Liver (tissue), 9 donors: ENCODE measurements around the gene ITLN1. TPM values are rescaled to one million over a fixed set of nuclear protein-coding genes. Genes with fewer than 3 reads are reported as not detected.

Experiments used
- DNase-seq: peaks from one replicate; pipeline ENCODE4 v3.0.0-alpha.2; 2017; ENCODE audit warnings: low spot score
- H3K27ac ChIP-seq, 2 donors: one replicate each; pipeline ENCODE4 v1.7.0; 2013; ENCODE audit warnings: inconsistent platforms in 2 of 2, low read length in 2 of 2, control low read depth in 1 of 2, low read depth in 1 of 2, mild to moderate bottlenecking in 1 of 2
- H3K27me3 ChIP-seq, 4 donors: one replicate each; pipeline versions ENCODE4 v1.6.1 to v1.7.0; 2013; ENCODE audit warnings: low read length in 3 of 4, inconsistent platforms in 1 of 4, mild to moderate bottlenecking in 1 of 4, moderate library complexity in 1 of 4; ENCODE audit not compliant: control insufficient read depth in 4 of 4, insufficient read depth in 4 of 4
- H3K36me3 ChIP-seq, 4 donors: one replicate each; pipeline versions ENCODE4 v1.6.1 to v1.7.0; 2013; ENCODE audit warnings: low read length in 3 of 4, mild to moderate bottlenecking in 3 of 4, low read depth in 1 of 4, moderate library complexity in 1 of 4; ENCODE audit not compliant: control insufficient read depth in 4 of 4, insufficient read depth in 3 of 4
- H3K4me1 ChIP-seq, 4 donors: one replicate each; pipeline versions ENCODE4 v1.6.1 to v1.7.0; 2013; ENCODE audit warnings: low read length in 3 of 4, mild to moderate bottlenecking in 3 of 4, moderate library complexity in 1 of 4; ENCODE audit not compliant: control insufficient read depth in 4 of 4, insufficient read depth in 4 of 4
- H3K4me3 ChIP-seq, 3 donors: one replicate each; pipeline versions ENCODE4 v1.6.1 to v1.7.0; 2013; ENCODE audit warnings: low read length in 3 of 3, control low read depth in 1 of 3, low read depth in 1 of 3, mild to moderate bottlenecking in 1 of 3
- H3K9ac ChIP-seq, 2 donors: one replicate each; pipeline ENCODE4 v1.7.0; 2013; ENCODE audit warnings: low read length in 2 of 2, mild to moderate bottlenecking in 2 of 2, moderate library complexity in 2 of 2, control low read depth in 1 of 2, low read depth in 1 of 2
- H3K9me3 ChIP-seq, 4 donors: one replicate each; pipeline versions ENCODE4 v1.6.1 to v1.7.0; 2013; ENCODE audit warnings: low read length in 3 of 4; ENCODE audit not compliant: control insufficient read depth in 4 of 4
- ATF3 ChIP-seq: IDR thresholded peaks from 2 replicates; pipeline ENCODE4 v1.6.1; 2016; ENCODE audit warnings: antibody characterized with exemption
- CTCF ChIP-seq: fragments of 150-350 bp; IDR thresholded peaks from 2 replicates; pipeline ENCODE4 v1.5.1; 2017; ENCODE audit warnings: improper control_type of control experiment, low read depth, low read length; ENCODE audit not compliant: missing input control
- EGR1 ChIP-seq, 2 donors: IDR thresholded peaks; 2 replicates each; pipeline ENCODE4 v1.6.1; 2016 to 2018; ENCODE audit warnings: antibody characterized with exemption in 2 of 2, low read depth in 2 of 2
- FOXA1 ChIP-seq: IDR thresholded peaks from 2 replicates; pipeline ENCODE4 v1.6.1; 2016; ENCODE audit warnings: antibody characterized with exemption
- FOXA2 ChIP-seq: IDR thresholded peaks from 2 replicates; pipeline ENCODE4 v1.6.1; 2016; ENCODE audit warnings: antibody characterized with exemption
- GABPA ChIP-seq, 2 donors: IDR thresholded peaks in 1 of 2; conservative IDR thresholded peaks in 1 of 2; 2 replicates each; pipeline ENCODE4 v1.6.1; 2016; ENCODE audit warnings: antibody characterized with exemption in 2 of 2, mild to moderate bottlenecking in 1 of 2, moderate library complexity in 1 of 2
- HNF4A ChIP-seq, 2 donors: conservative IDR thresholded peaks; 2 replicates each; pipeline ENCODE4 v1.6.1; 2016; ENCODE audit warnings: antibody characterized with exemption in 2 of 2, mild to moderate bottlenecking in 2 of 2
- HNF4G ChIP-seq: IDR thresholded peaks from 2 replicates; pipeline ENCODE4 v1.6.1; 2016; ENCODE audit warnings: antibody characterized with exemption
- JUND ChIP-seq, 2 donors: IDR thresholded peaks; 2 replicates each; pipeline ENCODE4 v1.6.1; 2016; ENCODE audit warnings: antibody characterized with exemption in 2 of 2
- MAX ChIP-seq: IDR thresholded peaks from 2 replicates; pipeline ENCODE4 v1.6.1; 2016; ENCODE audit warnings: antibody characterized with exemption
- NR2F2 ChIP-seq: IDR thresholded peaks from 2 replicates; pipeline ENCODE4 v1.6.1; 2016; ENCODE audit warnings: antibody characterized with exemption
- RAD21 ChIP-seq, 2 donors: IDR thresholded peaks; 2 replicates each; pipeline ENCODE4 v1.6.1; 2016; ENCODE audit warnings: antibody characterized with exemption in 2 of 2, mild to moderate bottlenecking in 2 of 2
- REST ChIP-seq: IDR thresholded peaks from 2 replicates; pipeline ENCODE4 v1.6.1; 2016; ENCODE audit warnings: antibody characterized with exemption, mild to moderate bottlenecking
- RXRA ChIP-seq, 2 donors: IDR thresholded peaks; 2 replicates each; pipeline ENCODE4 v1.6.1; 2017 to 2018; ENCODE audit warnings: antibody characterized with exemption in 2 of 2, mild to moderate bottlenecking in 1 of 2
- SP1 ChIP-seq: IDR thresholded peaks from 2 replicates; pipeline ENCODE4 v1.6.1; 2018; ENCODE audit warnings: antibody characterized with exemption, mild to moderate bottlenecking
- TAF1 ChIP-seq: conservative IDR thresholded peaks from 2 replicates; pipeline ENCODE4 v1.6.1; 2016; ENCODE audit warnings: antibody characterized with exemption, mild to moderate bottlenecking
- YY1 ChIP-seq: IDR thresholded peaks from 2 replicates; pipeline ENCODE4 v1.6.1; 2016; ENCODE audit warnings: antibody characterized with exemption, mild to moderate bottlenecking
- ZBTB33 ChIP-seq: IDR thresholded peaks from 2 replicates; pipeline ENCODE4 v1.6.1; 2016; ENCODE audit warnings: antibody characterized with exemption
- WGBS: extraction: QIAGEN DNeasy Blood & Tissue Kit; methylation state at CpG from one replicate; pipeline ENCODE4 v1.1.7; 2013; 5-methylcytosine and 5-hydroxymethylcytosine counted together
- polyA plus RNA-seq, 2 donors: library from polyadenylated mRNA; stranded (reverse) in 1 of 2; unstranded in 1 of 2; fragments of 200-250 nt in 1 of 2; fragments of >200 nt in 1 of 2; fragmentation: Nextera tagmentation in 1 of 2; extraction: Ambion mirVana in 1 of 2; gene quantifications; one replicate each; pipeline versions ENCODE4 v1.2.1 to v1.2.3, GENCODE V29; 2013 to 2015
- total RNA-seq, 2 donors: library from RNA; depleted of rRNA; stranded (reverse); fragments of >200 nt; gene quantifications; one replicate each; pipeline ENCODE4 v1.2.3, GENCODE V29; 2014
- donor health status: healthy.
- donor health status: healthy.
- donor health status: healthy.
- donor health status: healthy.
- donor health status: healthy.

The ITLN1 gene
- total and polyA plus RNA-seq, 4 donors: 3.7 to 13.4 (median 5.5) TPM

GRCh38 chr1:160846281-160846680 is 38.7 kb downstream of the ITLN1 start:
- 92% methylated on average over 12 of the region's 12 CpGs for WGBS
- DNase-seq: no peak
- Histone ChIP-seq H3K27me3 (no peaks in the 10 kb centered on the region), H3K4me1 (no peaks in the 10 kb centered on the region), H3K36me3 (no peaks in the 10 kb centered on the region), H3K4me3 (no peak overlapping the region), H3K9me3 (no peaks in the 10 kb centered on the region), H3K27ac (no peak overlapping the region), H3K9ac (no peak overlapping the region)
- TF ChIP-seq ZBTB33 (no peak), JUND (IDR thresholded peaks at IDR 0.05) (no peak), ATF3 (no peak), REST (no peak), YY1 (no peak), HNF4G (no peak), EGR1 (IDR thresholded peaks at IDR 0.05; ENCODE audit: low read depth in 2 of 2) (no peak), RXRA (IDR thresholded peaks at IDR 0.05) (no peak), CTCF (no peak), FOXA2 (no peak), MAX (no peak), SP1 (no peak), HNF4A (conservative IDR thresholded peaks at IDR 0.05) (no peak), TAF1 (no peak), GABPA (IDR thresholded peaks at IDR 0.05 in 1 of 2, conservative IDR thresholded peaks at IDR 0.05 in 1 of 2) (no peak), NR2F2 (no peak), RAD21 (IDR thresholded peaks at IDR 0.05) (no peak), FOXA1 (no peak)
